Stomach smooth muscle (tissue), 2 donors: ENCODE measurements around the gene ANKRD16.
"Not testable (repeated sequence)": the region's sequence is repeated elsewhere in the genome, so short reads cannot be mapped to it uniquely, and the experiment has no call there.

ENCODE experiments used
- H3K27ac ChIP-seq: one replicate; pipeline ENCODE4 v1.7.0; 2013; ENCODE audit warnings: mild to moderate bottlenecking, low read length, inconsistent platforms
- H3K27me3 ChIP-seq, 2 donors: one replicate each; pipeline ENCODE4 v1.7.0; 2013; ENCODE audit warnings: low read length in 2 of 2; ENCODE audit not compliant: insufficient read depth in 2 of 2, control insufficient read depth in 1 of 2
- H3K36me3 ChIP-seq, 2 donors: one replicate each; pipeline ENCODE4 v1.7.0; 2013; ENCODE audit warnings: low read length in 2 of 2; ENCODE audit not compliant: control insufficient read depth in 2 of 2, insufficient read depth in 2 of 2
- H3K4me1 ChIP-seq: one replicate; pipeline ENCODE4 v1.7.0; 2013; ENCODE audit warnings: low read length; ENCODE audit not compliant: control insufficient read depth, insufficient read depth
- H3K4me3 ChIP-seq, 2 donors: one replicate each; pipeline ENCODE4 v1.7.0; 2013; ENCODE audit warnings: low read length in 2 of 2
- H3K9ac ChIP-seq, 2 donors: one replicate each; pipeline ENCODE4 v1.7.0; 2013; ENCODE audit warnings: low read length in 2 of 2, mild to moderate bottlenecking in 1 of 2
- H3K9me3 ChIP-seq, 2 donors: one replicate each; pipeline ENCODE4 v1.7.0; 2013; ENCODE audit warnings: low read length in 2 of 2; ENCODE audit not compliant: control insufficient read depth in 2 of 2
- donor health status: healthy.
- donor health status: Pancreatic carcinoma.

Gene ANKRD16

DNA sequence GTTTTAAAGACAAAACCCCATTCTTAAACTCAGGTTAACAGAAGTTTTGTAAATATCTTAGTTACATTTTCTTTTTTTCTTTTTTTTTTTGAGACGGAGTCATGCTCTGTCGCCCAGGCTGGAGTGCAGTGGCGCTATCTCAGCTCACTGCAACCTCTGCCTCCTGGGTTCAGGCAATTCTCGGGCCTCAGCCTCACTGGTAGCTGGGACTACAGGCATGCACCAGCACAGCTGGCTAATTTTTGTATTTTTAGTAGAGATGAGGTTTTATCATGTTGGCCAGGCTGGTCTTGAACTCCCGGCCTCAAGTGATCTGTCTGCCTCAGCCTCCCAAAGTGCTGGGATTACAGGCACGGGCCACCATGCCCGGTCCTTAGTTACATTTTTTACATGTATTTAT lies 12.7 kb downstream of the ANKRD16 start:
- H3K27ac ChIP-seq, H3K9me3 ChIP-seq, H3K27me3 ChIP-seq, H3K9ac ChIP-seq, H3K4me1 ChIP-seq, H3K4me3 ChIP-seq: not testable (repeated sequence)
- peaks cover 29 to 37% of the 10 kb centered on the region in 2 donors for H3K36me3 ChIP-seq

DNA sequence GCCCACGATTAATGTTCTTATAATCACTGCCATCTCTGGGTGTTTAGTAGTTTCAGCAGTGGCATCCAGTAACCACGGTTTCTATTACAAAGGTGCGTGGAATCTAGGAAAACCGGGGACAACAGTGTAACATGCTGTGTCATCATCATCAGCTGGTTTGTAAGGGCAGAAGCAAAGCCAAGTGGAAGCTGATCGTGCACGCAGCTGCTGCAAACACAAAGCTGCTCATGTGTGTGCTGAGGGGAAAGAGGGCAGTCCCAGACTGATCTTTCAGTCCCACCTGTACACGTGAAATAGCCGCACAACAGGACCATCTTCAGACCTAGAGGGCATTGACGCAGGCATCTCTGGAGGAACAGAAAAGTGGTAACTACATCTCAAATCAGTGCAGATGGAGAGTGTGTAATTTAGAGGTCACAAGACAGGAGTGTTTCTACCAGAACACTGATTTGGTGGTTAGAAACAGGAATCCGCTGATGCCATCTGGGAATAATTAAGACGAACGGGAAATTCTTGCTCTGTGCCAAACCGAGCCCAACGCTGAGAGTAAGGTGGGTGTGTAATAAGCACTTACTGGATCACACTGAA lies 13.4 kb downstream of the ANKRD16 start:
- H3K4me3 ChIP-seq = no peak overlapping the region
- no peaks in the 10 kb centered on the region for H3K9me3 ChIP-seq
- no peak overlapping the region for H3K27ac ChIP-seq
- no peaks in the 10 kb centered on the region for H3K27me3 ChIP-seq
- H3K36me3 ChIP-seq = peaks cover 27 to 35% of the 10 kb centered on the region in 2 donors
- H3K4me1 ChIP-seq = no peaks in the 10 kb centered on the region
- no peak overlapping the region for H3K9ac ChIP-seq

DNA sequence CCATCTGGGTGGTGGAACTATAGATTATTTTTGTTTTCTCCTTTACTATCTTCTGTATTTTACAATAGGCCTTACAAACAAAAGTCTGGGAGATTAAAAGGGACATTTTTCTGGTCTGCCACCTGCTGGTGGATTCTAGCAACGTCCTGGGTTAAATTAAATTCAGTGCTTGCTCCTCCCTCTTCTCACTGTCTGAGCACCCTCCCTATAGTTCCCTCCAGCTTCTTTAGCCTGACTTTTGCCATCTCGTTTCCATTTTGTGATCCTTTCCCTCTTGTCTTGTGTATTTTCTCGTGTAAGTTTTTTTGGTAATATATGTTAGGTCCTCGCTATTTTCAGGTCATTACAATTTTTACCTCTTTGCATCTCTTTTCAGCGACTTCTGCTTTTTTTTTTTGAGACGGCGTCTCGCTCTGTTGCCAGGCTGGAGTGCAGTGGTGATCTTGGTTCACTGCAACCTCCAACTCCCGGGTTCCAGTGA lies 16.1 kb downstream of the ANKRD16 start:
- Histone ChIP-seq H3K36me3 (peaks cover 20 to 30% of the 10 kb centered on the region in 2 donors), H3K4me1 (no peaks in the 10 kb centered on the region), H3K27me3 (no peaks in the 10 kb centered on the region), H3K4me3 (no peak overlapping the region), H3K27ac (no peak overlapping the region), H3K9me3 (peaks cover 0 to 2% of the 10 kb centered on the region in 2 donors), H3K9ac (no peak overlapping the region)

GRCh38 chr10:5871596-5871995 lies 18.1 kb downstream of the ANKRD16 start:
- Histone ChIP-seq H3K9ac (no peak overlapping the region), H3K27me3 (no peaks in the 10 kb centered on the region), H3K27ac (no peak overlapping the region), H3K36me3 (peaks cover 10 to 21% of the 10 kb centered on the region in 2 donors), H3K4me1 (no peaks in the 10 kb centered on the region), H3K4me3 (no peak overlapping the region), H3K9me3 (peaks cover 0 to 2% of the 10 kb centered on the region in 2 donors)

DNA sequence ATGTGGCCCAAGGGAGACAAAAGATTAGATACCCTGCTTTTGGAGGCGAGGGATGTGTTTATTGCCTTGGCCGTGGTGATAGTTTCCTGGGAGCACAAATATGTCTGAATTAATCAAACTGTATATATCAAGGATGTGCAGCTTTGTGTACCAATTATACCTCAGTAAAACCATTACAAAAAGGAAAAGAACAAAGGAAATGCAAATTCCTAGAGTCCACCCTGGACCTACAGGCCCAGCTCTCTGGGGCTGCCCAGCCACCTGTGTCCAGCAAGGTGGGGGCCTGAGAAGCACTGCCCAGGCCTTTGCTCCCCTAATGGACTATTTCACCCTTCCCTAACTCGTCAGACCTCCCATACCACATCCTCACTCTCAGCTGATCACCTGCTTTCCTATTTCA lies 20.5 kb downstream of the ANKRD16 start:
- Histone ChIP-seq H3K9ac (no peak overlapping the region), H3K4me3 (no peak overlapping the region), H3K27ac (no peak overlapping the region), H3K27me3 (no peaks in the 10 kb centered on the region), H3K36me3 (peaks cover 0 to 7% of the 10 kb centered on the region in 2 donors), H3K9me3 (peaks cover 0 to 2% of the 10 kb centered on the region in 2 donors), H3K4me1 (no peaks in the 10 kb centered on the region)

- H3K9me3 ChIP-seq, H3K4me3 ChIP-seq, H3K9ac ChIP-seq, H3K36me3 ChIP-seq, H3K27me3 ChIP-seq, H3K27ac ChIP-seq, H3K4me1 ChIP-seq: not testable (repeated sequence)
Measured at GRCh38 chr10:5868383-5868782, 21.3 kb downstream of the ANKRD16 start.

DNA sequence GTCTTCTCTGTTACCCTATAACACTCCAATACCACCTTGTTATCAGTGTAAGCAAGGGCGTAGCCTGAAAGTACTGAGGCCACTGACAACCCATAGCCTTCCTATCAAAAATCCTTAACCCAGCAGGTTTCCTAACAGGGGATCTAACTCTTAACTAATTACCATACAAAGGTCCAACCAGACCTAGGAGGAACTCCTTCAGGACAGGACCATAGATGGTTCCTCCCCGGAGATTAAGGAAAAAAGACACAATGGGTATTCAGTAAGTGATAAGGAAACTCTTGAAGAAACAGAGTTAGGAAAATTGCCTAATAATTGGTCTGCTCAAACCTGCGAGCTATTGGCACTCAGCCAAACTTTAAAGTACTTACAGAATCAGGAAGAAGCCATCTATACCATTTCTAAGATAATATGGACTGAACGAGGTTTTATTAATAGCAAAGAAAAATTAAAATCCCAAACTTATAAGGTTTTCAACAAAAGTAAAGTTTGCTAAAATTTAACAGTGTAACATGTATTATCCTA lies 22.5 kb downstream of the ANKRD16 start:
- H3K4me3 ChIP-seq, H3K9me3 ChIP-seq, H3K9ac ChIP-seq, H3K27ac ChIP-seq, H3K27me3 ChIP-seq, H3K4me1 ChIP-seq, H3K36me3 ChIP-seq: not testable (repeated sequence)

GRCh38 chr10:5866451-5867081 lies 23.1 kb downstream of the ANKRD16 start:
- H3K4me3 ChIP-seq, H3K27ac ChIP-seq, H3K27me3 ChIP-seq: not testable (repeated sequence)

DNA sequence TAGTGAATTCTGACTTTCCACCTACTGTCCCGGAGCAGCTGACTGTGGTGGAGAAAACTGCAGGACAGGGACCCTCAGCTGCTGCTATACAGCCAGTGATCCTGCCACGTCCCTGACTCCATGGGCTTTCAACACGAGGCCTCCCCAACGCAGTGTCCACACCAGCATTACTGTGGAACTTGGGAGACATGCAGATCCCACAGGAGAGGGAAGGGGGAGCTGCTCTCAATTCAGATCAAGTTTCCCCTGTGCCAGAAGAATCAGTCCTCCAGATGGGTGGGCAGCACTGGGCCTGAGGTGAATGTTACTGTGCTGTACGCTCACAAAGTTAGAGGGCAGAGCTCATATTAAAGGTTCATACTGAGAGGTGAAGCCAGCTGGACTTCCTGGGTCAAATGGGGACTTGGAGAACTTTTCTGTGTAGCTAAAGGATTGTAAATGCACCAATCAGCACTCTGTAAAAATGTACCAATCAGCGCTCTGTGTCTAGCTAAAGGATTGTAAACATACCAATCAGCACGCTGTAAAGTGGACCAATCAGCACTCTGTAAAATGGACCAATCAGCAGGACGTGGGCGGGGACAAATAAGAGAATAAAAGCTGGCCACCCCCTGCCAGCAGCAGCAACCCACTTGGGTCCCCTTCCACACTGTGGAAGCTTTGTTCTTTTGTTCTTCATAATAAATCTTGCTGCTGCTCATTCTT lies 26.6 kb downstream of the ANKRD16 start:
- not testable (repeated sequence) for H3K9me3 ChIP-seq, H3K36me3 ChIP-seq, H3K4me1 ChIP-seq, H3K9ac ChIP-seq, H3K4me3 ChIP-seq, H3K27me3 ChIP-seq, H3K27ac ChIP-seq

More at GRCh38 chr10:5866451-5867081, 23.1 kb downstream of the ANKRD16 start:
- H3K4me1 ChIP-seq, H3K9ac ChIP-seq, H3K36me3 ChIP-seq, H3K9me3 ChIP-seq: not testable (repeated sequence)

GRCh38 chr10:5862360-5862961 lies 27.2 kb downstream of the ANKRD16 start:
- Histone ChIP-seq H3K27ac (no peak overlapping the region), H3K27me3 (no peaks in the 10 kb centered on the region), H3K9ac (no peak overlapping the region), H3K4me1 (no peaks in the 10 kb centered on the region), H3K36me3 (no peaks in the 10 kb centered on the region), H3K9me3 (no peaks in the 10 kb centered on the region), H3K4me3 (no peak overlapping the region)
